Measurements from ENCODE around the gene TRIM41.

TRIM41 gene

GRCh38 chr5:181184845-181185216 is 38.2 kb upstream of the TRIM41 start:
- in situ Hi-C loops (cut with MboI; ENCODE audit: low pct_unique_long_range_greater_than_20kb, low sequenced_read_pairs, unreplicated experiment): no loop called here
- DNase-seq (ENCODE audit: low spot score): no peak
- TF ChIP-seq CTCF (IDR thresholded peaks at IDR 0.05; ENCODE audit: extremely low read depth, insufficient read depth, missing control alignments): no peak

- no peak for TF ChIP-seq CTCF (IDR thresholded peaks at IDR 0.05; ENCODE audit: extremely low read depth, insufficient read depth, missing control alignments)
- no peak for DNase-seq (ENCODE audit: low spot score)
- in situ Hi-C loops (cut with MboI; ENCODE audit: low pct_unique_long_range_greater_than_20kb, low sequenced_read_pairs, unreplicated experiment): no loop called here
Measured at GRCh38 chr5:181185560-181185959, 37.5 kb upstream of the TRIM41 start.

- no peak for TF ChIP-seq CTCF (IDR thresholded peaks at IDR 0.05; ENCODE audit: extremely low read depth, insufficient read depth, missing control alignments)
- no peak for DNase-seq (ENCODE audit: low spot score)
- in situ Hi-C loops (cut with MboI; ENCODE audit: low pct_unique_long_range_greater_than_20kb, low sequenced_read_pairs, unreplicated experiment): no loop called here
Measured at GRCh38 chr5:181186022-181186421, 37.1 kb upstream of the TRIM41 start.

- no peak for TF ChIP-seq CTCF (IDR thresholded peaks at IDR 0.05; ENCODE audit: extremely low read depth, insufficient read depth, missing control alignments)
- DNase-seq (ENCODE audit: low spot score): no peak
- in situ Hi-C loops (cut with MboI; ENCODE audit: low pct_unique_long_range_greater_than_20kb, low sequenced_read_pairs, unreplicated experiment): no loop called here
Measured at GRCh38 chr5:181186986-181187499, 36.0 kb upstream of the TRIM41 start.

GRCh38 chr5:181187500-181188213 is 35.4 kb upstream of the TRIM41 start:
- TF ChIP-seq CTCF (IDR thresholded peaks at IDR 0.05; ENCODE audit: extremely low read depth, insufficient read depth, missing control alignments): no peak
- no peak for DNase-seq (ENCODE audit: low spot score)
- in situ Hi-C loops (cut with MboI; ENCODE audit: low pct_unique_long_range_greater_than_20kb, low sequenced_read_pairs, unreplicated experiment): no loop called here

- DNase-seq (ENCODE audit: low spot score): no peak
- TF ChIP-seq CTCF (IDR thresholded peaks at IDR 0.05; ENCODE audit: extremely low read depth, insufficient read depth, missing control alignments): no peak
- in situ Hi-C loops (cut with MboI; ENCODE audit: low pct_unique_long_range_greater_than_20kb, low sequenced_read_pairs, unreplicated experiment): no loop called here
Measured at GRCh38 chr5:181188700-181189362, 34.2 kb upstream of the TRIM41 start.
